Lower lobe of right lung (tissue), 2 donors: Measurements from ENCODE around the gene EDNRB. TPM values are rescaled to one million over a fixed set of nuclear protein-coding genes. Genes with fewer than 3 reads are reported as not detected.

ENCODE experiments used
- ATAC-seq, 2 donors: fragments of 200-7000 bp; cut with Tn5 transposase; one replicate each; pipeline ENCODE4 v1.9.1; 2020 to 2022; ENCODE audit warnings: mild to moderate bottlenecking in 2 of 2, moderate library complexity in 2 of 2
- DNase-seq: peaks from one replicate; pipeline ENCODE4 v3.0.0-alpha.2; 2020
- H3K27ac ChIP-seq: fragments of 200-600 bp; one replicate; pipeline ENCODE4 v1.8.0; 2022
- H3K27me3 ChIP-seq: fragments of 200-600 bp; one replicate; pipeline ENCODE4 v1.8.0; 2022; ENCODE audit warnings: low read depth
- H3K36me3 ChIP-seq: fragments of 200-600 bp; one replicate; pipeline ENCODE4 v1.8.0; 2022; ENCODE audit warnings: mild to moderate bottlenecking
- H3K4me1 ChIP-seq: fragments of 200-600 bp; one replicate; pipeline ENCODE4 v1.8.0; 2022
- H3K4me3 ChIP-seq: fragments of 200-600 bp; one replicate; pipeline ENCODE4 v1.8.0; 2022; ENCODE audit warnings: mild to moderate bottlenecking
- H3K9me3 ChIP-seq: fragments of 200-600 bp; one replicate; pipeline ENCODE4 v1.8.0; 2022
- intact Hi-C: fragments of 100-400 bp; cut with DNase I; formaldehyde crosslinking; loops from one replicate; pipeline ENCODE4 v1.11.0; 2022
- total RNA-seq: library from RNA; stranded (reverse); fragmentation: NEBNext Ultra II Directional; extraction: Animal tissue kit (Norgen Biotek cat#: 25700); gene quantifications from one replicate; pipeline ENCODE4 v1.2.1, GENCODE V29; 2021
- TF ChIP-seq, protein P1 (sequence below): fragments of 200-600 bp; IDR thresholded peaks from one replicate; pipeline ENCODE4 v1.8.0; 2022; ENCODE audit warnings: antibody characterized with exemption, mild to moderate bottlenecking
- donor health status: DM: no; HTN: yes; CAD: no; lungs with severe emphysema.

Gene EDNRB
- total RNA-seq, 1 donor from 2014 or later = 60.7 TPM

DNA sequence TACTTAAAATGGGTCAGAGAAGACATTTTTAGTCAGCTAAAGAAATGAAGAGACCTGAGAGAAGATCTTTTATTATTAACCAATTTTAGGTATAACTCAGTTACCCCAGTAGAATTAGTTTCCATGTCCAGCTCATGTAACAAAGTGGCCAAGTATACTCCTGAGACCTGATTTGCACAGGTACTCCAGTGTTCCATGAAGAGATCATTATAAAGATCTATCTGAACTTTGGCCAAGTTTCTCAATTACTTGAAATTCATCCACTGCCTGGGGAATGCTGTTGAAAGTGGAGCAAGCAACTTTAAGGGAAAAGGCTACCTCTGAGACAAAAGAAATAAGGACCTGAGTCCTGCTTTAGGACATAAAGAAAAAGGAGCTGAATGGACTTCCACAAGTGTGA lies 47.0 kb downstream of the EDNRB start:
- Histone ChIP-seq H3K27ac (no peak overlapping the region), H3K4me1 (no peaks in the 10 kb centered on the region), H3K36me3 (no peaks in the 10 kb centered on the region), H3K4me3 (no peak overlapping the region), H3K27me3 (no peaks in the 10 kb centered on the region), H3K9me3 (no peaks in the 10 kb centered on the region)
- intact Hi-C loops = no loop called here
- DNase-seq (no peak), ATAC-seq (peak in 1 of 2 donors; percentile 52)
- TF ChIP-seq, protein P1, sequence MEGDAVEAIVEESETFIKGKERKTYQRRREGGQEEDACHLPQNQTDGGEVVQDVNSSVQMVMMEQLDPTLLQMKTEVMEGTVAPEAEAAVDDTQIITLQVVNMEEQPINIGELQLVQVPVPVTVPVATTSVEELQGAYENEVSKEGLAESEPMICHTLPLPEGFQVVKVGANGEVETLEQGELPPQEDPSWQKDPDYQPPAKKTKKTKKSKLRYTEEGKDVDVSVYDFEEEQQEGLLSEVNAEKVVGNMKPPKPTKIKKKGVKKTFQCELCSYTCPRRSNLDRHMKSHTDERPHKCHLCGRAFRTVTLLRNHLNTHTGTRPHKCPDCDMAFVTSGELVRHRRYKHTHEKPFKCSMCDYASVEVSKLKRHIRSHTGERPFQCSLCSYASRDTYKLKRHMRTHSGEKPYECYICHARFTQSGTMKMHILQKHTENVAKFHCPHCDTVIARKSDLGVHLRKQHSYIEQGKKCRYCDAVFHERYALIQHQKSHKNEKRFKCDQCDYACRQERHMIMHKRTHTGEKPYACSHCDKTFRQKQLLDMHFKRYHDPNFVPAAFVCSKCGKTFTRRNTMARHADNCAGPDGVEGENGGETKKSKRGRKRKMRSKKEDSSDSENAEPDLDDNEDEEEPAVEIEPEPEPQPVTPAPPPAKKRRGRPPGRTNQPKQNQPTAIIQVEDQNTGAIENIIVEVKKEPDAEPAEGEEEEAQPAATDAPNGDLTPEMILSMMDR = no peak

DNA sequence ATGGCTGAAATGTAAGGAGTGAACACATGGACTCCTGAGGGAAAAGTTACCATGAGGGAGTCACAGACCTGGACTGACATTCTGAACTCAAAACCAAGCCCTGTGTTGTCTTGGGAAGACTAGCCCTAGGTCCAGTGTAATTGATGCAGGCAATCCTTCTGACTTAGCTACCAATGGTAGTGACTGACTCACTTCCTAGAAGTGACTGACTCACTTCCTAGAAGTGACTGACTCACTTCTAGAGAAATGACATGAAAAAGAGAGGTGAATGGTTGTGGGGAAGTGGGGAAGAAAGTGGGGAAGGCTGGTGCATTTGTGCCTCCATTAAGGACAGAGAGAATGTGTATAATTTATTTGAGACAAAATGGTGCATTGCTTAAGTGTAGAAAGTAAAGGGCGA lies 49.9 kb downstream of the EDNRB start:
- Histone ChIP-seq H3K27ac (no peak overlapping the region), H3K4me3 (no peak overlapping the region), H3K27me3 (no peaks in the 10 kb centered on the region), H3K9me3 (no peaks in the 10 kb centered on the region), H3K4me1 (no peaks in the 10 kb centered on the region), H3K36me3 (no peaks in the 10 kb centered on the region)
- no peak for DNase-seq
- TF ChIP-seq, protein P1 = no peak
- no peak for ATAC-seq
- intact Hi-C loops = no loop called here

DNA sequence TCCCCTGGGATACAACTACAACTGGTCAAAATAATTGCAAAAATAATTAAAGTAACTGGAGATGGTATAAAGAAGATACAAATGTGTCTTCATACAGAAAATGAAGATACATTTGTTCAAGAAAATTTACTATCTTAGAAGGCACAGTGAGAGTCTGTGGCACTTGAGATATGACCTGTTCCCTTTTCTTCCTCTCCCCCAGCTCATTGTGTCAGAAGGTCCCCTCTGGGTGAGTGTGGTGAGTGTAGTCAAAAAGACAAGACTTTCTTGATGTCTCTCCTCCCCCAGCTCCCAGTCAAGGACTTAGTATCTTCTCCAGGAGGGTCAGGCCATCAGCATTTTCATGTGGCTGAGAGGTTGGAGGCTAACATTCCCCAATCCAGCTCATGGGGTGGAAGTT lies 51.7 kb downstream of the EDNRB start:
- no peak for DNase-seq
- no peak overlapping the region for H3K27ac ChIP-seq
- H3K4me1 ChIP-seq = no peaks in the 10 kb centered on the region
- TF ChIP-seq, protein P1 = no peak
- H3K9me3 ChIP-seq = no peaks in the 10 kb centered on the region
- intact Hi-C loops = no loop called here
- H3K4me3 ChIP-seq = no peak overlapping the region
- H3K27me3 ChIP-seq = no peaks in the 10 kb centered on the region
- ATAC-seq = no peak
- H3K36me3 ChIP-seq = no peaks in the 10 kb centered on the region

DNA sequence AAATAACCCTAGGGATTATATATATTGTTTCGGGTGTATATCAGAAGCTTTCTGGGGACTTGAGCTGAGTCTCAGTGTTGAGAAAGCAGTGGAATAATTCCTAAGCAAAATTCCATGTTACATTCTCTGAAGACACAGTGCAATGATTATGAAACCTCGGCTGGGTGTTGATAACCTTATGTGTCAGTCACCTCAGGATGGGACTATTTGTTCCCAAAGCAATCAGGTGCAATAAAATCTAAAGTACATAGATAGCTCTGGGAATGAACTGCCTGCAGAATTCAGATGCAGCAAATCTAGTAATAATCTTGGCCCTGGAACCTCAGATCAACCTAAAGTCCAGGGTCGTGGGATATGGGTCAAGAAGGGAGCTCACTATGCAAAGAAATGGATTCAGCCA lies 53.0 kb downstream of the EDNRB start:
- TF ChIP-seq, protein P1 = no peak
- intact Hi-C loops = no loop called here
- no peak for ATAC-seq

DNA sequence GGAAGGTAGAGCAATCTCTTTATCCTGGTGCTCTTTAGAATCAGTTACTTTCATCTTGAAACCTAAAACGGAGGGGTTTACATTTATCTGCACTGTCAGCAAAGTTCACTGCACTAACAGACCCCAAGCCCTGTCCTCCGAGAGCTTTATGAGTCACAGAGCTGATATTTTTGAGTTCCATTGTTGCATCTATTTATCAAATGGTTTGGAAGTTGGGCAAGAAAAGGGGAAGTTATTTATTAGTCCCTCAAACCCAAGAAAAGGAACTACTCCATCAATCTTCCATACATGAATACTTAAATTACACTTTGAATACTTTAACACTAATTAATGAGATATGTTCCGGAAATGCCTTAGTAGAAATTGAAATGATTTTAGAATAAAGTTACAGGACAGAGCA lies 55.5 kb downstream of the EDNRB start:
- ATAC-seq (no peak), DNase-seq (no peak)
- intact Hi-C loops = no loop called here
- Histone ChIP-seq H3K27ac (no peak overlapping the region), H3K36me3 (no peaks in the 10 kb centered on the region), H3K27me3 (no peaks in the 10 kb centered on the region), H3K4me1 (no peaks in the 10 kb centered on the region), H3K9me3 (no peaks in the 10 kb centered on the region), H3K4me3 (no peak overlapping the region)
- TF ChIP-seq, protein P1 = no peak

More for the DNA sequence above, 53.0 kb downstream of the EDNRB start:
- Histone ChIP-seq H3K9me3 (no peaks in the 10 kb centered on the region), H3K27ac (no peak overlapping the region), H3K4me3 (no peak overlapping the region), H3K36me3 (no peaks in the 10 kb centered on the region), H3K27me3 (no peaks in the 10 kb centered on the region), H3K4me1 (no peaks in the 10 kb centered on the region)
- DNase-seq = no peak

DNA sequence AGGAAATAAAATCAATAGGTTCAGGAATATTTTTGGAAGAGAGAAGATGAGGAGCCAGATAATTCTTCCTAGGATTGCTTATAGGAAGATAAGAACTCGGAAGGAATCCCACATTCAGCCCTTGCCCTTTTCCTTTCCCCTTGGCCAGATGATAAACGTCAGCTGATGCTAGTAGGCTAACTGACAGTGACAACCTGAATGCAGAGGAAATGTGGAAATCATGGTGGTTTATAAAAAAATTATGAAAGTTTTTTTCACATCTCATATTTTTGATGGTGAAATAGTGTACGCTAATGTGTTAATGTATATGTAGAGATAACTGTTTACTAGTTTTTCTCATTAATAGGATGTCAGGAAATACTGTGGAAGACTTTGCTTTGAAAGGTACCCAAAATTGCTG lies 56.9 kb downstream of the EDNRB start:
- Histone ChIP-seq H3K4me3 (no peak overlapping the region), H3K4me1 (no peaks in the 10 kb centered on the region), H3K27me3 (no peaks in the 10 kb centered on the region), H3K27ac (no peak overlapping the region), H3K36me3 (no peaks in the 10 kb centered on the region), H3K9me3 (no peaks in the 10 kb centered on the region)
- TF ChIP-seq, protein P1 = no peak
- intact Hi-C loops = no loop called here
- no peak for ATAC-seq
- no peak for DNase-seq
